OCI-M2 (cell line): ENCODE data around the gene PITPNC1.
"Not testable (repeated sequence)": the region's sequence is repeated elsewhere in the genome, so short reads cannot be mapped to it uniquely, and the experiment has no call there.

Experiments used
- DNase-seq: peaks from one replicate; lab custom pipeline; 2025; ENCODE audit not compliant: unreplicated experiment; lab: John Stamatoyannopoulos, UW

PITPNC1 gene

GRCh38 chr17:67393809-67394397 is 16.8 kb downstream of the PITPNC1 start:
- no peak for DNase-seq

DNA sequence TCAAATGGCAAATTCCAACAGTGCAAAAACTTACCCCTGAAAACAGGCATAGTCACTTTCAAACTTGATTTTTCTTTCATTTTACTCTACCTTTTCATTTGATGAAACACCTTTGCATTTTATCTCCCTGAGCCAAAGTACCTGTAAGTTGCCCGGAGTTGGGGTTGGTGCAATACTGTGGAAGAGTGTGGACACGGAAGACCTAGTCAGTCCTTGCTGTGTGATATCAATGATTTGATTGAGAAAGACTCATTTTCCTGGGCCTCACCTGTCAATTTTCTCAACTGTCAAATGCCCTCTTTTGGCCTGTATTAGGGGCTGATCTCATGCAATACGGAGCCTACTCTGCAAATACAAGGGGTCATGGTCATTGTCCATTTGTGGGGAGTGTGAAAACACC is 22.6 kb downstream of the PITPNC1 start:
- DNase-seq = no peak

DNA sequence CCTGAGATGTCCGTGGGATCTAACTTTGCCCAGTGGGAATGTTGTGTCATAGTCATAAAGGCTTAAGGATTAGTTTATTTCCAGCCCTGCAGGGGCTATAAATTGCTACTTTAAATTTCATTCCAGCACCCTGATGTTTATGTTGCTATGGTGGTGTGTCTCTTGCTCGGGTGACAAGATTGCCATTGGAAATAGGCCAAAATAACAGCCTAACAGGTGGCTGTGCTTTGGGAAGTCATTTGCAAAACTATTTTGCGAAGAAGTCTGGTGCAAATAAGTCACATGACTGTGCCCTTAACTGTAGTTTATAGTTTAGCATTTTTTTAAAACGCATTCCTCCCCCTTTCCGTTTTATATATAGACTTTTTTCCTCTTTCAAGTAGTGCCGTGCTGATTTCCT is 23.1 kb downstream of the PITPNC1 start:
- DNase-seq = no peak

DNA sequence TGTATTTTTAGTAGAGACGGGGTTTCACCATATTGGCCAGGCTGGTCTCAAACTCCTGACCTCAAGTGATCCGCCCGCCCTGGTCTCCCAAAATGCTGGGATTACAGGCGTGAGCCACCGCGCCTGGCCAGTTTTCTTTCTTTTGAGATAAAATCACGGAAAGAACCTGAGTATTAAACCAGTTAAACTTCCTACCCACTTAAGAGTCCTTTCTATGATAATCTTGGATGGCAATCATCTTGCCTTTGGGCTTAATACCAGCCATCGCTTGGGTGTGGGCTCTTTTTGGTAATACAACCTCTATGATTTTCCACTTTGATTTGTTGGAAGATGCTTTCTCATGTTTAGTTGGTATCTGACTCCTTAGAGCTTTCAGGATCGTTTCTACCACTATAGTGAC is 24.0 kb downstream of the PITPNC1 start:
- no peak for DNase-seq

DNA sequence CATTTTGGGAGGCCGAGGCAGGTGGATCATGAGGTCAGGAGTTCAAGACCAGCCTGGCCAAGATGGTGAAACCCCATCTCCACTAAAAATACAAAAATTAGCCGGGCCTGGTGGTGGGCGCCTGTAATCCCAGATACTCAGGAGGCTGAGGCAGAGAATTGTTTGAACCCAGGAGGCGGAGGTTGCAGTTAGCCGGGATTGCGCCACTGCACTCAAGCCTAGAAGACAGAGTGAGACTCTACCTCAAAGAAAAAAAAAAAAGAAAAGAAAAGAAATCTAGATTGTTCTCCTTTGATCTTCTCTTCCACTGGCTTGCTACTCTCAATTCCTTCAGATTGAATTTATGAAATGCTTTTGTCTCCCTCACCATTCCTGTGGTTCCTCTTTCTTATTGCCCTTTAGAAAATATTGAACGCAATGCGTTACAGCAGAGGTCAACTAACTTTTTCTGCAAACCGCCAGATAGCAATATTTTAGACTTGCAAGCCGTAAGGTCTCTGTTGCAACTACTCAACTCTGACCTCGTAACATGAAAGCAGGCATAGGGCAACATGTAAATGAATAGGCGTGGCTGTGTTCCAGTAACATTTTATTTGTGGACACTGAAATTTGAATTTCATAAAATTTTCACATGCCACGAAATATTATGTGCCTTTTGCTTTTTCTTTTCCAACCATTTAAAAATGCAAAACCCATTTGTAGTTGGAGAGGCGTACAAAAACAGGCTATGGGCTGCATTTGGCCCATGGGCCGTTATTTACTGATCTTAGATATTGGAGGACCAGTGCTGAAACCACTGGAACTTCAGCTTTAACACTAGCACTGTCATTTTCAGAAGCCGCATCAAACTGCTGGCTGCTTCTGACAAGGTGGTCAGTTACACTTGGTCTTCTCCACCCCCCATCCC is 24.8 kb downstream of the PITPNC1 start:
- DNase-seq = no peak

DNA sequence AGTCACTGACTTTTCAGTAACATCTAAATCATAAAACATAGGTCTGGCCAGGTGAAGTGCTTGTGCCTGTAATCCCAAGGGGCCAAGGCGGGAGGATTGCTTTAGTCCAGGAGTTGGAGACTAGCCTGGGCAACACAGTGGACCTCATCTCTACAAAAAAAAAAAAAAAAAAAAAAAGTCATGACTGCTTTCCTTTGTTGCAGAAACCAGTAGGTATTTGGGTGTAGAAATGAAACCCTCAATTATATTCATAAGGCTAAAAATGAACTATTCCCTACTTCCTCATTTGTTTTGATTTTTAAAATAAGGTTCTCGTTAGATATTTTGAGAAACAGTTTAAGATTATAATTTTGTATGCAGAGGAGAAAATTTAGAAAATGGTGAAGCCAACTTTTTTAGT is 26.0 kb downstream of the PITPNC1 start:
- no peak for DNase-seq

DNA sequence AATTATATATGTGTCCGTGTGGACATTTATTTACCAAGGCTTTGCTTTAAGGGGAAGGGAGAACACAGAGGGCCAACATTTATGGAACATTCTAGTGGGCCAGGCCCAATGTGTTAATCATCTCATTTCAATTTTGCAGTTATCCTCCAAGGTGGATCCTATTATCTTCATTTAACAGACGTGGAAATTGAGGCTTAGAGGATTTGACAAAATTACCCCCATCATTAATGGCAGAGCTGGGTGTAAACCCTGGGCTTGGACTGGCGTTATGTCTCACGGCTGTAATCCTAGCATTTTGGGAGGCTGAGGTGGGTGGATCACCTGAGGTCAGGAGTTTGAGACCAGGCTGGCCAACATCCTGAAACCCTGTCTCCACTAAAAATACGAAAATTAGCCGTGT is 26.4 kb downstream of the PITPNC1 start:
- DNase-seq = no peak

GRCh38 chr17:67408455-67408830 is 31.4 kb downstream of the PITPNC1 start:
- not testable (repeated sequence) for DNase-seq

- no peak for DNase-seq
Measured at GRCh38 chr17:67411397-67411796, 34.3 kb downstream of the PITPNC1 start.

DNA sequence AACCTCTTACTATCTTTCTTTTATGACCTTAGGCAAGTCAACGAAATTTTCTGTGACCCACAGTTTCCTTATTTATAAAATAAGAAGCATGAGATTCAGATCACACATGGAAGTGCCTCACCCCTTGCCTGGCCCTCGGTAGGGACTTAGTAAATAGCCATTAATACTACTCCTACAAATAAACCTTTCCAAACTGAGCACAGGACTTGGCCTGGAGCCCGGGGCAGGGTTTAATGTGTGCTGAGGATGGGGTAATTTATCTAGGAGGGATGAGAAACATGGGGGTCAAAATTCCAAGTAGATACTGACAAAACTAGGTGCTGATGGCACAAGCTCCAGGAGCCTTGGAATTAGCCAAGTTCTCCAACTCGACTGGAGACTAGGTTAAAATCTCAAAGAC is 35.0 kb downstream of the PITPNC1 start:
- no peak for DNase-seq

- DNase-seq = no peak
Measured at GRCh38 chr17:67412941-67413340, 35.9 kb downstream of the PITPNC1 start.

DNA sequence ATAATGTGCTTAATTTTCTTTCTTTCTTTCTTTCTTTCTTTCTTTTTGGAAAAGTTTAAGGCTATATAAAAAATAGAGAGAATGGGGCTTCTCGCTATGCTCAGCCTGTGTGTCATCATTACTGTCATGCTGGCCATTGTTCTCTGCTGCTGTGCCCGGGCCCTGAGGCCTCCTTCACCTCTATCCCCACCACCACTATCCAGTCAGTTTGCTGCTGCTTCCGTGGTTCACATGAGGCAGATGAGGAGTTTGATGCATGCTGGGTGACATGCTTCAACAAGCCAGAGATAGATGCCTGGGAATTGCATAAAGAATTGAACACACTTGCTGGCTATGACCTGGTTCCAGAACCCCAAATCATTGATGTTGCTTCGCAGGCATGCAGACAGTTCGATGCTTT is 36.3 kb downstream of the PITPNC1 start:
- no peak for DNase-seq

- DNase-seq = no peak
Measured at GRCh38 chr17:67414130-67414529, 37.0 kb downstream of the PITPNC1 start.

- DNase-seq = no peak
Measured at GRCh38 chr17:67414559-67414958, 37.5 kb downstream of the PITPNC1 start.

- no peak for DNase-seq
Measured at GRCh38 chr17:67415291-67415690, 38.2 kb downstream of the PITPNC1 start.

GRCh38 chr17:67417507-67417906 is 40.4 kb downstream of the PITPNC1 start:
- DNase-seq = no peak

- no peak for DNase-seq
Measured at GRCh38 chr17:67420994-67421393, 43.9 kb downstream of the PITPNC1 start.

DNA sequence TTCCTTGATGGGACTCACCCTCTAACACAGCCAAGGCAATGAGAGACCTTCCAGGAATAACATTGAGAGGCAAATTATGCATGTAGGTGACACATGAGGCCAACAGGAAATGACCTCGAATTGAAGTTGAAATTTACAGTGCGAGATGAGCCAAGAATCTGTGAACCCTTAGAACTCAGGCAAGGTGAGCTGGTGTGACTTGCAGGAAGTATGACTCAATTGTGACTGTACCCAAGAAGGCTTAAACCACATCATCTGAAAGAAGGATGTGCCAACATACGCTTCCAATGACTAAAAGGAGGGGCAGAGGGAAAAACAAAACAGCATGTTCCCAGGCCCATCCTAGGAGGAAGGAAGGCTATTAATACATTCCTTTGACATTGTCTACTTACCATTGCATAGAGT is 44.8 kb downstream of the PITPNC1 start:
- DNase-seq = no peak

GRCh38 chr17:67422296-67422695 is 45.2 kb downstream of the PITPNC1 start:
- DNase-seq = not testable (repeated sequence)

DNA sequence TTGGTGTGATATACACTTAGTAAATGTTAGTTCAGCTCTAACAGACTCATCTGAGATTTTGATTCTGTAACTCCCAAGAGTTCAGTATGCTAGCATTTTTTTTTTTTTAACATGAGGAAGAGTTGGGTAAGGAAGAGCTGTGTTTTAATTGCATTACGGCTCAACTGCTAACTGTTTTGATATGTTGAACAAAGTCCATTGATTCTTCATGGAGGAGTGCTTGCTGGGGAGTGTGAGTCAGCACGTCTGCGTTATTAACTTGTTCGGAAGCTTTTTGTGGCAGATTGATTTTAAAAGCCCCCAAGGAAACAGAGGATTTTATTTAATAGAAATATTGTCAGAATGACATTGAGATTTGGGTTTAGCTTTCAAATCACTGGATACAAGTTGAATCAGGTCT is 45.8 kb downstream of the PITPNC1 start:
- no peak for DNase-seq

- no peak for DNase-seq
Measured at GRCh38 chr17:67425571-67426160, 48.6 kb downstream of the PITPNC1 start.

GRCh38 chr17:67427424-67427823 is 50.3 kb downstream of the PITPNC1 start:
- no peak for DNase-seq
